Osteoblast (primary cell): ENCODE measurements around the gene PBX3. TPM values are rescaled to one million over a fixed set of nuclear protein-coding genes. Genes with fewer than 3 reads are reported as not detected.

Experiments
- DNase-seq: peaks from one replicate; pipeline ENCODE4 v3.0.0; 2011; ENCODE audit warnings: low spot score, mixed read lengths; ENCODE audit not compliant: insufficient read length; ENCODE audit errors: missing footprints
- H2AFZ ChIP-seq: 2 replicates; pipeline ENCODE4 v1.6.0; 2011; ENCODE audit warnings: mild to moderate bottlenecking, low read length
- H3K27ac ChIP-seq: 2 replicates; pipeline ENCODE4 v1.5.1; 2011; ENCODE audit warnings: mild to moderate bottlenecking, low read depth, low read length, moderate library complexity
- H3K27me3 ChIP-seq: 2 replicates; pipeline ENCODE4 v1.6.0; 2012; ENCODE audit warnings: mild to moderate bottlenecking, control low read depth, inconsistent platforms, low read length, moderate library complexity; ENCODE audit not compliant: insufficient read depth
- H3K36me3 ChIP-seq: 2 replicates; pipeline ENCODE4 v1.5.1; 2011; ENCODE audit warnings: mild to moderate bottlenecking, low read length, control low read depth, moderate library complexity; ENCODE audit not compliant: insufficient read depth
- H3K4me1 ChIP-seq: 2 replicates; pipeline ENCODE4 v1.5.1; 2011; ENCODE audit warnings: mild to moderate bottlenecking, low read length, control low read depth, moderate library complexity; ENCODE audit not compliant: insufficient read depth
- H3K4me2 ChIP-seq: 2 replicates; pipeline ENCODE4 v1.6.0; 2011; ENCODE audit warnings: mild to moderate bottlenecking, low read length; ENCODE audit not compliant: insufficient read depth
- H3K4me3 ChIP-seq: fragments of 200-600 bp; sonication (generic); 3 replicates; pipeline ENCODE4 v1.5.1; 2012; ENCODE audit warnings: mild to moderate bottlenecking, low read length, inconsistent platforms; ENCODE audit not compliant: insufficient read depth
- H3K79me2 ChIP-seq: 2 replicates; pipeline ENCODE4 v1.6.0; 2012; ENCODE audit warnings: mild to moderate bottlenecking, low read length, control low read depth, inconsistent platforms; ENCODE audit not compliant: insufficient read depth
- H3K9me3 ChIP-seq: 2 replicates; pipeline ENCODE4 v1.5.1; 2011; ENCODE audit warnings: low read depth, low read length, control low read depth
- H4K20me1 ChIP-seq: 2 replicates; pipeline ENCODE4 v1.6.0; 2012; ENCODE audit warnings: mild to moderate bottlenecking, low read length, control low read depth; ENCODE audit not compliant: insufficient read depth
- total RNA-seq: library from RNA; depleted of rRNA; stranded (reverse); fragments of >200 nt; gene quantifications from 2 replicates; pipeline ENCODE4 v1.2.3, GENCODE V29; 2012
- TF ChIP-seq, protein P1 (sequence below): IDR thresholded peaks from 2 replicates; pipeline ENCODE4 v1.5.1; 2011; ENCODE audit warnings: mild to moderate bottlenecking, low read depth, low read length, moderate library complexity; ENCODE audit errors: extremely low read depth

Gene PBX3
- total RNA-seq, 1 donor = 34.7 TPM

DNA sequence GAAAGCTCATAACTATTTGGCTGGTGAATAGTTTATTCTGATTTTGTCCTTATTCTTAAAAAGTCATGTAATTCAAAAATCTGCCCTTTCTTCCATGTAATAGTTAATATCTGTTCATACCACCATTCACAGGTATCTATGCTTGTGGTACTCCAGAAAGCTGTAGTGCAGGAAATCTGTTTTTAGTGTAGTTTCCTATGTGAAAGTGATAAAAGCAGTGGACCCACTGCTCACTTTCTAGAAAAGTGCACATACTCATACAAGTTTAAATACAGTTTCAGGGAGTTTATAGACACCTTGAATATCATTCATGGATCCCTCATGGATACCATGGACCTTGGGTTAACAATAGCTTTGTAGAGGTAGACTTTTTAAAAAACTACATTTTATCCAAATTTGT is 20.2 kb downstream of the PBX3 start:
- TF ChIP-seq, protein P1, sequence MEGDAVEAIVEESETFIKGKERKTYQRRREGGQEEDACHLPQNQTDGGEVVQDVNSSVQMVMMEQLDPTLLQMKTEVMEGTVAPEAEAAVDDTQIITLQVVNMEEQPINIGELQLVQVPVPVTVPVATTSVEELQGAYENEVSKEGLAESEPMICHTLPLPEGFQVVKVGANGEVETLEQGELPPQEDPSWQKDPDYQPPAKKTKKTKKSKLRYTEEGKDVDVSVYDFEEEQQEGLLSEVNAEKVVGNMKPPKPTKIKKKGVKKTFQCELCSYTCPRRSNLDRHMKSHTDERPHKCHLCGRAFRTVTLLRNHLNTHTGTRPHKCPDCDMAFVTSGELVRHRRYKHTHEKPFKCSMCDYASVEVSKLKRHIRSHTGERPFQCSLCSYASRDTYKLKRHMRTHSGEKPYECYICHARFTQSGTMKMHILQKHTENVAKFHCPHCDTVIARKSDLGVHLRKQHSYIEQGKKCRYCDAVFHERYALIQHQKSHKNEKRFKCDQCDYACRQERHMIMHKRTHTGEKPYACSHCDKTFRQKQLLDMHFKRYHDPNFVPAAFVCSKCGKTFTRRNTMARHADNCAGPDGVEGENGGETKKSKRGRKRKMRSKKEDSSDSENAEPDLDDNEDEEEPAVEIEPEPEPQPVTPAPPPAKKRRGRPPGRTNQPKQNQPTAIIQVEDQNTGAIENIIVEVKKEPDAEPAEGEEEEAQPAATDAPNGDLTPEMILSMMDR = no peak
- Histone ChIP-seq H2AFZ (no peak overlapping the region), H3K27me3 (no peaks in the 10 kb centered on the region), H3K79me2 (peaks cover 96% of the 10 kb centered on the region), H4K20me1 (no peaks in the 10 kb centered on the region), H3K4me1 (peaks cover 5% of the 10 kb centered on the region), H3K4me2 (no peak overlapping the region), H3K27ac (no peak overlapping the region), H3K36me3 (peaks cover 9% of the 10 kb centered on the region), H3K9me3 (no peaks in the 10 kb centered on the region), H3K4me3 (no peak overlapping the region)
- no peak for DNase-seq

DNA sequence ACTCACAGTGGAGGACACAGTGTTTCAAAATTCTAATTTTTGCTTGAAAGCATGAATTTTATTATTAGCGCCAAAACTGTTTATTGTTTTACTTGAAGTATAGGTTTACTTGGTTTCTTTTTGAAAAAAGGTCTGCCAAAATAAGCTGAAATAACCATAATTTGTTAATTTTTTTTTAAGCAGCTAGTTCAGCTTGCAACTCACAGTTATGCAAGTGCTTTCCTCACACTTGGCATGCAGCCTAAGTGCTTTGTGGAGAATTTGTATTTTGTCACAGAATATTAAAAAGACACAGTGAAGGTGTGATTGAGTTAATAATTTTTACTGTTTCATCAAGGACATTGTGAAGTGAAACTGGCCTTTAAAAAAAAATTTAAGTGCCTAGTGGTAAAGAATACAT is 21.6 kb downstream of the PBX3 start:
- H2AFZ ChIP-seq = no peak overlapping the region
- no peaks in the 10 kb centered on the region for H3K9me3 ChIP-seq
- no peak overlapping the region for H3K4me3 ChIP-seq
- H3K36me3 ChIP-seq = peaks cover 9% of the 10 kb centered on the region
- no peak for DNase-seq
- no peaks in the 10 kb centered on the region for H3K27me3 ChIP-seq
- H3K4me2 ChIP-seq = no peak overlapping the region
- no peaks in the 10 kb centered on the region for H4K20me1 ChIP-seq
- no peak overlapping the region for H3K27ac ChIP-seq
- H3K4me1 ChIP-seq = no peaks in the 10 kb centered on the region
- TF ChIP-seq, protein P1 = no peak
- peaks cover 96% of the 10 kb centered on the region for H3K79me2 ChIP-seq

DNA sequence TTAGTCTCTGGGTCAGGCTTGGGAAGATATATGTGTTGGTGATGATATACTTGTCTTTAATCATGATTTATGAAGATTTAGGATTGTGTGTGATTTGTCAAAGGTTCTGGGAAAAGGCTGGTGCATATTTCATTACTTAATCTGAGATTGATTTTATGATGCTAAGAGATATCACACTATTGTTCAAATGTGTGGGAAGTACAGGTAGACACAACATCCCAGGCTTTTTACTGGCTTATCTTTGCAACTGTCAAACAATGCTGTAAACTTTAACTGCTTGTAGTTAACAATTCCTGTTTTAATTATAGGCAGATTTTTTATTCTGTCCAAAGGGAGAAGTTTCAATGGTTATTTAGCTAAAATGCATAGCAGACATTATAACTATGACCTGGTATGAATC is 23.9 kb downstream of the PBX3 start:
- H4K20me1 ChIP-seq = no peaks in the 10 kb centered on the region
- no peak overlapping the region for H3K27ac ChIP-seq
- TF ChIP-seq, protein P1 = no peak
- H3K79me2 ChIP-seq = peaks cover 97% of the 10 kb centered on the region
- H3K4me3 ChIP-seq = no peak overlapping the region
- H3K4me1 ChIP-seq = no peaks in the 10 kb centered on the region
- H3K9me3 ChIP-seq = peaks cover 1% of the 10 kb centered on the region
- H3K4me2 ChIP-seq = no peak overlapping the region
- peaks cover 13% of the 10 kb centered on the region for H3K36me3 ChIP-seq
- H2AFZ ChIP-seq = no peak overlapping the region
- H3K27me3 ChIP-seq = no peaks in the 10 kb centered on the region
- no peak for DNase-seq

GRCh38 chr9:125772740-125773139 is 25.6 kb downstream of the PBX3 start:
- Histone ChIP-seq H3K36me3 (peaks cover 13% of the 10 kb centered on the region), H4K20me1 (no peaks in the 10 kb centered on the region), H3K27me3 (no peaks in the 10 kb centered on the region), H3K4me3 (no peak overlapping the region), H3K79me2 (peaks cover 97% of the 10 kb centered on the region), H3K4me2 (no peak overlapping the region), H3K4me1 (no peaks in the 10 kb centered on the region), H2AFZ (no peak overlapping the region), H3K9me3 (peaks cover 1% of the 10 kb centered on the region), H3K27ac (no peak overlapping the region)
- TF ChIP-seq, protein P1 = no peak
- no peak for DNase-seq
